ENCODE data around the gene UBE2Q2.
"Not testable (repeated sequence)": the region's sequence is repeated elsewhere in the genome, so short reads cannot be mapped to it uniquely, and the experiment has no call there.

Gene UBE2Q2

GRCh38 chr15:75857886-75858285, 14.6 kb downstream of the UBE2Q2 start:
- H3K27me3 ChIP-seq (ENCODE audit: control insufficient read depth, insufficient read depth, low read length): no peaks in the 10 kb centered on the region
- H3K36me3 ChIP-seq (ENCODE audit: control insufficient read depth, insufficient read depth, low read length): no peaks in the 10 kb centered on the region
- H3K9ac ChIP-seq (ENCODE audit: low read length): no peak overlapping the region
- no peaks in the 10 kb centered on the region for H3K4me1 ChIP-seq (ENCODE audit: control insufficient read depth, insufficient read depth, low read length)
- H3K9me3 ChIP-seq (ENCODE audit: control insufficient read depth, low read length): no peaks in the 10 kb centered on the region
- no peak overlapping the region for H3K4me3 ChIP-seq (ENCODE audit: low read length)

- Histone ChIP-seq H3K4me1 (ENCODE audit: control insufficient read depth, insufficient read depth, low read length) (no peaks in the 10 kb centered on the region), H3K36me3 (ENCODE audit: control insufficient read depth, insufficient read depth, low read length) (no peaks in the 10 kb centered on the region), H3K4me3 (ENCODE audit: low read length) (no peak overlapping the region), H3K27me3 (ENCODE audit: control insufficient read depth, insufficient read depth, low read length) (no peaks in the 10 kb centered on the region), H3K9me3 (ENCODE audit: control insufficient read depth, low read length) (no peaks in the 10 kb centered on the region), H3K9ac (ENCODE audit: low read length) (no peak overlapping the region)
Observed at GRCh38 chr15:75861750-75862402, 18.6 kb downstream of the UBE2Q2 start.

DNA sequence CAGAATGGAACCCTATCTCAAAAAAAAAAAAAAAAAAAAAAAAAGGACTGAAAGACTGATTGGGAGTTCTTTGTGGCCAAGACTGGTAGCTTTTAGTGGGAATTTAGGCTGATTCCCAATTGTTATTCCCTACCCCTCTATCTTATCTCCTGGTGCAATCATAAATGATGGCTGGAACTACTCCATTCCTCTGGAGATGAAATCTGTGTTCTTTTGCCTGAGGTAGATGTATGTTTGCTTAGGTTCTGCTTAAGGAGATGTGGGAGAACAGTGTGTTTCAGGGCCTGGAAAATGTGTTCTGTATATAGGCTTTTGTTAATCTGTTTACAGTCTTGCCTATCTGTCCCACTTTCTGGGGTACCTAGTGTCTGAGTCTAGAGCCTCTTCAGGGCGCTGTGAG, 19.5 kb downstream of the UBE2Q2 start:
- H3K9me3 ChIP-seq (ENCODE audit: control insufficient read depth, low read length): no peaks in the 10 kb centered on the region
- no peaks in the 10 kb centered on the region for H3K27me3 ChIP-seq (ENCODE audit: control insufficient read depth, insufficient read depth, low read length)
- no peak overlapping the region for H3K9ac ChIP-seq (ENCODE audit: low read length)
- no peaks in the 10 kb centered on the region for H3K36me3 ChIP-seq (ENCODE audit: control insufficient read depth, insufficient read depth, low read length)
- no peak overlapping the region for H3K4me3 ChIP-seq (ENCODE audit: low read length)
- no peaks in the 10 kb centered on the region for H3K4me1 ChIP-seq (ENCODE audit: control insufficient read depth, insufficient read depth, low read length)

DNA sequence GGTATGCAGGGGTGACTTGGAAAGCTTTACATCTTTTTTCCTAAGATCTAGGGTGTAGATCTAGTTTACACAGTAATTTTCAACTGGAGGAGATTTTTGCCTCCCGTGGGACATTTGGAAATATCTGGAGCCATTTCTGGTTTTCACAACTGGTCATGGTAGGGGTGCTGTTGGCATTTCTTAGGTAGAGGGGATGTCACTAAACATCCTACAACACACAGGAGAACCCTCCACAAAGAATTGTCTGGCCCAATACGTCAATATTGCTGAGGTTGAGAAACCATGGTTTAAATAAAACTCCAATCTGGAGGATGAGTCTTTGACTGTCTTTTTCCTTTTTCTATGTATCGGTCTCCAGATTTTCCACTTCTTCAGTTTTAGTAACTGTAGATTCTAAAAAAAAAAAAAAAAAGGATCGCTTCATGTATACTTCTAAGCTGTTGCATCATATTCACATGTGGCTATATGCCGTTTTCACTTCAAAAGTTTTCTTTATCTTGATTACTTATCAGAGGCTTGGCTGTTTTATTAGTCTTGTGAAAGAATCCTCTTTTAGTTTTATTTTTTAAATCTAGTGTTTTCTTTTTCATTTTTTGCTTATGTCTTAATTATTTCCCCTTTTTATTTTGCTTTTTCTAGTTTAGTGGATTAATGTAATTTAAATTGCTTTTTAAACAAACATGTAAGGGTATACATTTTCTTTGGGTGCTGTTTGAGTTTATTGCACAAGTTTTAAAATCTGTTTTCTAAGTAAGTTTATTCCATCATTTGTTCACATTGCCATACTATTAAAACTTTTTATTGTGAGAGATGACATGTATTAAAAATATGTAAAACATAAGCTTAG, 21.2 kb downstream of the UBE2Q2 start:
- Histone ChIP-seq H3K9ac (ENCODE audit: low read length) (no peak overlapping the region), H3K27me3 (ENCODE audit: control insufficient read depth, insufficient read depth, low read length) (no peaks in the 10 kb centered on the region), H3K9me3 (ENCODE audit: control insufficient read depth, low read length) (no peaks in the 10 kb centered on the region), H3K4me3 (ENCODE audit: low read length) (no peak overlapping the region), H3K36me3 (ENCODE audit: control insufficient read depth, insufficient read depth, low read length) (no peaks in the 10 kb centered on the region), H3K4me1 (ENCODE audit: control insufficient read depth, insufficient read depth, low read length) (no peaks in the 10 kb centered on the region)

GRCh38 chr15:75866045-75866444, 22.8 kb downstream of the UBE2Q2 start:
- not testable (repeated sequence) for H3K27me3 ChIP-seq (ENCODE audit: control insufficient read depth, insufficient read depth, low read length); H3K9ac ChIP-seq (ENCODE audit: low read length); H3K4me1 ChIP-seq (ENCODE audit: control insufficient read depth, insufficient read depth, low read length); H3K36me3 ChIP-seq (ENCODE audit: control insufficient read depth, insufficient read depth, low read length); H3K4me3 ChIP-seq (ENCODE audit: low read length); H3K9me3 ChIP-seq (ENCODE audit: control insufficient read depth, low read length)

- H3K4me1 ChIP-seq (ENCODE audit: control insufficient read depth, insufficient read depth, low read length): no peaks in the 10 kb centered on the region
- no peak overlapping the region for H3K9ac ChIP-seq (ENCODE audit: low read length)
- H3K4me3 ChIP-seq (ENCODE audit: low read length): no peak overlapping the region
- H3K27me3 ChIP-seq (ENCODE audit: control insufficient read depth, insufficient read depth, low read length): no peaks in the 10 kb centered on the region
- H3K9me3 ChIP-seq (ENCODE audit: control insufficient read depth, low read length): no peaks in the 10 kb centered on the region
- no peaks in the 10 kb centered on the region for H3K36me3 ChIP-seq (ENCODE audit: control insufficient read depth, insufficient read depth, low read length)
Observed at GRCh38 chr15:75866916-75867315, 23.7 kb downstream of the UBE2Q2 start.

GRCh38 chr15:75867449-75867848, 24.2 kb downstream of the UBE2Q2 start:
- Histone ChIP-seq H3K9me3 (ENCODE audit: control insufficient read depth, low read length) (no peaks in the 10 kb centered on the region), H3K27me3 (ENCODE audit: control insufficient read depth, insufficient read depth, low read length) (no peaks in the 10 kb centered on the region), H3K9ac (ENCODE audit: low read length) (no peak overlapping the region), H3K36me3 (ENCODE audit: control insufficient read depth, insufficient read depth, low read length) (no peaks in the 10 kb centered on the region), H3K4me3 (ENCODE audit: low read length) (no peak overlapping the region), H3K4me1 (ENCODE audit: control insufficient read depth, insufficient read depth, low read length) (no peaks in the 10 kb centered on the region)

- H3K4me1 ChIP-seq (ENCODE audit: control insufficient read depth, insufficient read depth, low read length): no peaks in the 10 kb centered on the region
Observed at GRCh38 chr15:75868019-75868418, 24.8 kb downstream of the UBE2Q2 start.

GRCh38 chr15:75869446-75869845, 26.2 kb downstream of the UBE2Q2 start:
- Histone ChIP-seq H3K36me3 (ENCODE audit: control insufficient read depth, insufficient read depth, low read length) (no peaks in the 10 kb centered on the region), H3K4me1 (ENCODE audit: control insufficient read depth, insufficient read depth, low read length) (no peaks in the 10 kb centered on the region), H3K27me3 (ENCODE audit: control insufficient read depth, insufficient read depth, low read length) (no peaks in the 10 kb centered on the region), H3K9me3 (ENCODE audit: control insufficient read depth, low read length) (no peaks in the 10 kb centered on the region), H3K4me3 (ENCODE audit: low read length) (no peak overlapping the region), H3K9ac (ENCODE audit: low read length) (no peak overlapping the region)

More at GRCh38 chr15:75868019-75868418, 24.8 kb downstream of the UBE2Q2 start:
- H3K9me3 ChIP-seq (ENCODE audit: control insufficient read depth, low read length): no peaks in the 10 kb centered on the region
- H3K36me3 ChIP-seq (ENCODE audit: control insufficient read depth, insufficient read depth, low read length): no peaks in the 10 kb centered on the region
- no peaks in the 10 kb centered on the region for H3K27me3 ChIP-seq (ENCODE audit: control insufficient read depth, insufficient read depth, low read length)
- no peak overlapping the region for H3K4me3 ChIP-seq (ENCODE audit: low read length)
- H3K9ac ChIP-seq (ENCODE audit: low read length): no peak overlapping the region

DNA sequence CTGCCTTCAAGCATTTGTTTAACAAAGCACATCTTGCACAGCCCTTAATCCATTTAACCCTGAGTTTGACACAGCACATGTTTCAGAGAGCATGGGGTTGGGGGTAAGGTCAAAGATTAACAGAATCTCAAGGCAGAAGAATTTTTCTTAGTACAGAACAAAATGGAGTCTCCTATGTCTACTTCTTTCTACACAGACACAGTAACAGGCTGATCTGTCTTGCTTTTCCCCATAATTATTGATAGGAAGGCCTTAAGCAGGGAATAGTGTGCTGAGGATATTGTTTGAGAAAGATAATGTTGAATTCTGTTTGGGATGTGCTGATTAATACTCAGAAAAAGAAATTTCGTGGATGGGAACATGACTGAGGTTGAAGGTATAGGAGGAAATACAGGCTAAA, 28.3 kb downstream of the UBE2Q2 start:
- H3K36me3 ChIP-seq (ENCODE audit: control insufficient read depth, insufficient read depth, low read length): not testable (repeated sequence)

DNA sequence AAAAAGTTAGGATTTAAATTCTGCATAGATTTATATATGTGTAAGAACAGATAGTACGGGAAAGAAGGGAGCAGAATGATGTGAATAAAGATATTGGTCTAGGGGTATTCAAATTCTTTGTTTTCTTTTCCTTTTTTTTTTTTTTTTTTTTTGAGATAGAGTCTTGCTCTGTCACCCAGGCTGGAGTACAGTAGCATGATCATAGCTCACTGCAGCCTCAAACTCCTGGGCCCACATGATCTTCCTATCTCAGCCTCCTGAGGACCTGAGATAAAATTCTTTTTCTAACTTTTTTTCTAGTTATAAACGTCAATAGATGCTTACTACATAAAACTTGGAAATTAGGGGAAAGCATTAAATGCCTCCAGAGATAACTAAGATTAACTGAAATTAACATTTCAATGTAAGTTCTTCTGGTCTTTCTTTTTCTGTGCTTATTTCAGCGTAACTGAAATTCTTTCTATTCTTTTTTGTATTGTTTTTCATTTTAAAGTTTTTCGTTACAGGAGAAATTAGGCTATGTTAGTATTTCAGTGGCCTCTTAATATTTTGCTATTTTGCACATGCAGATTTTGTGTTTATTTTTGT, 29.2 kb downstream of the UBE2Q2 start:
- H3K9ac ChIP-seq (ENCODE audit: low read length): no peak overlapping the region
- H3K36me3 ChIP-seq (ENCODE audit: control insufficient read depth, insufficient read depth, low read length): no peaks in the 10 kb centered on the region
- H3K9me3 ChIP-seq (ENCODE audit: control insufficient read depth, low read length): no peaks in the 10 kb centered on the region
- H3K27me3 ChIP-seq (ENCODE audit: control insufficient read depth, insufficient read depth, low read length): no peaks in the 10 kb centered on the region
- no peaks in the 10 kb centered on the region for H3K4me1 ChIP-seq (ENCODE audit: control insufficient read depth, insufficient read depth, low read length)
- no peak overlapping the region for H3K4me3 ChIP-seq (ENCODE audit: low read length)

More for the DNA sequence above, 28.3 kb downstream of the UBE2Q2 start:
- H3K9ac ChIP-seq (ENCODE audit: low read length); H3K4me3 ChIP-seq (ENCODE audit: low read length); H3K9me3 ChIP-seq (ENCODE audit: control insufficient read depth, low read length); H3K27me3 ChIP-seq (ENCODE audit: control insufficient read depth, insufficient read depth, low read length); H3K4me1 ChIP-seq (ENCODE audit: control insufficient read depth, insufficient read depth, low read length): not testable (repeated sequence)

GRCh38 chr15:75884041-75884440, 40.8 kb downstream of the UBE2Q2 start:
- no peak overlapping the region for H3K9ac ChIP-seq (ENCODE audit: low read length)
- no peaks in the 10 kb centered on the region for H3K36me3 ChIP-seq (ENCODE audit: control insufficient read depth, insufficient read depth, low read length)
- H3K4me3 ChIP-seq (ENCODE audit: low read length): no peak overlapping the region
- no peaks in the 10 kb centered on the region for H3K27me3 ChIP-seq (ENCODE audit: control insufficient read depth, insufficient read depth, low read length)
- H3K4me1 ChIP-seq (ENCODE audit: control insufficient read depth, insufficient read depth, low read length): no peaks in the 10 kb centered on the region
- no peaks in the 10 kb centered on the region for H3K9me3 ChIP-seq (ENCODE audit: control insufficient read depth, low read length)
